ENCODE results near the gene MMAB.

GRCh38 chr12:109566424-109566823 is 6.9 kb downstream of the MMAB start:
- TF ChIP-seq CTCF (IDR thresholded peaks at IDR 0.05) (no peak), ZC3H11A (IDR thresholded peaks at IDR 0.05) (no peak), BHLHE40 (IDR thresholded peaks at IDR 0.05; ENCODE audit: low read depth, low read length) (no peak)
